ENCODE data around the gene GARIN3.

Gene GARIN3

GRCh38 chr5:157143127-157143971 is 22.7 kb downstream of the GARIN3 start:
- DNase-seq, result no peak

- peak; percentile 49 for DNase-seq
Measured at GRCh38 chr5:157142317-157143126, 23.5 kb downstream of the GARIN3 start, which contains the start of gene MED7. Gene MED7 (minus strand): TSS chr5:157142865. CDS start chr5:157139431, 3,434 bp downstream.

GRCh38 chr5:157137691-157138090 is 28.4 kb downstream of the GARIN3 start:
- no peak for DNase-seq

GRCh38 chr5:157132281-157132612 is 33.8 kb downstream of the GARIN3 start:
- DNase-seq, result no peak

GRCh38 chr5:157130925-157131324 is 35.1 kb downstream of the GARIN3 start:
- DNase-seq, result no peak

GRCh38 chr5:157121709-157122108 is 44.4 kb downstream of the GARIN3 start:
- no peak for DNase-seq

GRCh38 chr5:157120102-157120501 is 46.0 kb downstream of the GARIN3 start:
- DNase-seq, result no peak

- DNase-seq, result no peak
Measured at GRCh38 chr5:157116483-157116954, 49.5 kb downstream of the GARIN3 start.

GRCh38 chr5:157115502-157115901 is 50.6 kb downstream of the GARIN3 start:
- DNase-seq, result no peak

- no peak for DNase-seq
Measured at GRCh38 chr5:157115012-157115411, 51.1 kb downstream of the GARIN3 start.

- no peak for DNase-seq
Measured at GRCh38 chr5:157113002-157113401, 53.1 kb downstream of the GARIN3 start.
